HCT116 (cell line): Measurements from ENCODE around the gene HMGB4. TPM values are rescaled to one million over a fixed set of nuclear protein-coding genes. Genes with fewer than 3 reads are reported as not detected.

Experiments used
- ATAC-seq: fragments of 200-7000 bp; cut with Tn5 transposase; 2 replicates; pipeline ENCODE4 v1.9.1; 2020; ENCODE audit warnings: mild to moderate bottlenecking, moderate library complexity
- BruUV-seq: library from RNA; stranded (reverse); fragments of 400-500 nt; replicated peaks from 2 replicates; lab custom pipeline; 2021; lab: Mats Ljungman, UMichigan
- CTCF ChIA-PET: fragments of 300-600 bp; sonication (Branson Sonifier 250); formaldehyde crosslinking; loops from one replicate; lab custom pipeline; 2021; ENCODE audit warnings: antibody characterized with exemption; lab: Charles Lee
- POLR2A ChIA-PET: fragments of 300-600, 350-600 bp; sonication (Branson Sonifier 250); formaldehyde crosslinking; loops from one replicate; lab custom pipeline; 2021; ENCODE audit warnings: antibody characterized with exemption; lab: Charles Lee
- RAD21 ChIA-PET, 2 experiments: fragments of 300-600 bp; sonication (Branson Sonifier 250); formaldehyde crosslinking; loops; one replicate each; lab custom pipeline; 2023; ENCODE audit warnings: low total read pairs in 2 of 2; ENCODE audit not compliant: uncharacterized antibody in 2 of 2, unreplicated experiment in 2 of 2, low non-redundant PET in 1 of 2; lab: Charles Lee
- DNase-seq: peaks from one replicate; pipeline ENCODE4 v3.0.0-alpha.2; 2010; ENCODE audit warnings: low read depth, low spot score
- H2AFZ ChIP-seq: fragments of 200-600 bp; shearing (Covaris generic), sonication (generic); 2 replicates; pipeline ENCODE4 v1.6.1; 2017; ENCODE audit warnings: low read depth, mixed run types, mixed read lengths, antibody characterized with exemption, low read length; ENCODE audit not compliant: poor library complexity, severe bottlenecking
- H3K27ac ChIP-seq: 2 replicates; pipeline ENCODE4 v1.5.1; 2012; ENCODE audit warnings: low read depth, low read length
- H3K27me3 ChIP-seq: fragments of 200-600 bp; sonication (generic); 2 replicates; pipeline ENCODE4 v1.6.1; 2016; ENCODE audit warnings: mixed run types, low read length, mixed read lengths; ENCODE audit not compliant: insufficient read depth
- H3K36me3 ChIP-seq, 2 experiments: fragments of 200-500 bp in 1 of 2; fragments of 200-600 bp in 1 of 2; sonication (Bioruptor generic) in 1 of 2; sonication (generic) in 1 of 2; 2 replicates each; pipeline versions ENCODE4 v1.5.1 to v1.6.1; 2014 to 2016; ENCODE audit warnings: low read length in 2 of 2, inconsistent platforms in 1 of 2, mixed read lengths in 1 of 2, mixed run types in 1 of 2; ENCODE audit not compliant: insufficient read depth in 2 of 2, control insufficient read depth in 1 of 2
- H3K4me1 ChIP-seq, 2 experiments: fragments of 200-600 bp in 1 of 2; sonication (generic) in 1 of 2; 2 replicates each; pipeline versions ENCODE4 v1.5.1 to v1.6.1; 2012 to 2017; ENCODE audit warnings: low read length in 2 of 2, inconsistent platforms in 1 of 2, mild to moderate bottlenecking in 1 of 2, mixed read lengths in 1 of 2, mixed run types in 1 of 2, moderate library complexity in 1 of 2; ENCODE audit not compliant: insufficient read depth in 2 of 2, control insufficient read depth in 1 of 2
- H3K4me2 ChIP-seq: fragments of 200-600 bp; sonication (generic); 2 replicates; pipeline ENCODE4 v1.6.1; 2017; ENCODE audit warnings: mixed run types, low read length, mixed read lengths
- H3K4me3 ChIP-seq, 2 experiments: fragments of 200-600 bp in 1 of 2; sonication (generic) in 1 of 2; replicated peaks in 1 of 2; 2 replicates each; pipeline ENCODE4 v1.5.1; 2011 to 2016; ENCODE audit warnings: low read length in 2 of 2, control low read depth in 1 of 2, low read depth in 1 of 2, mild to moderate bottlenecking in 1 of 2, mixed read lengths in 1 of 2, mixed run types in 1 of 2
- H3K79me2 ChIP-seq: fragments of 200-600 bp; sonication (generic); 2 replicates; pipeline ENCODE4 v1.6.1; 2017; ENCODE audit warnings: mild to moderate bottlenecking, mixed run types, low read length, moderate library complexity, mixed read lengths; ENCODE audit not compliant: insufficient read depth
- H3K9ac ChIP-seq: fragments of 200-600 bp; sonication (generic); 2 replicates; pipeline ENCODE4 v1.6.1; 2016; ENCODE audit warnings: low read length, mixed read lengths
- H3K9me2 ChIP-seq: fragments of 200-600 bp; sonication (generic), shearing (Covaris generic); 2 replicates; pipeline ENCODE4 v1.6.1; 2017; ENCODE audit warnings: mixed run types, mild to moderate bottlenecking, moderate library complexity; ENCODE audit not compliant: insufficient read depth
- H3K9me3 ChIP-seq, 2 experiments: fragments of 200-500 bp in 1 of 2; fragments of 200-600 bp in 1 of 2; sonication (Bioruptor generic) in 1 of 2; sonication (generic) in 1 of 2; 2 replicates each; pipeline ENCODE4 v1.6.1; 2014 to 2017; ENCODE audit warnings: low read length in 2 of 2, mixed read lengths in 2 of 2, inconsistent platforms in 1 of 2, low read depth in 1 of 2, mild to moderate bottlenecking in 1 of 2, mixed run types in 1 of 2, moderate library complexity in 1 of 2; ENCODE audit not compliant: control insufficient read depth in 1 of 2, insufficient read depth in 1 of 2
- H4K20me1 ChIP-seq: fragments of 200-600 bp; sonication (generic), shearing (Covaris generic); 2 replicates; pipeline ENCODE4 v1.6.1; 2017; ENCODE audit warnings: mixed run types, mild to moderate bottlenecking, moderate library complexity; ENCODE audit not compliant: insufficient read depth
- ATF3 ChIP-seq: IDR thresholded peaks from 2 replicates; pipeline ENCODE4 v1.6.1; 2012
- CEBPB ChIP-seq: IDR thresholded peaks from 2 replicates; pipeline ENCODE4 v1.6.1; 2012; ENCODE audit warnings: low read depth
- CTCF ChIP-seq, 3 experiments: fragments of 200-600 bp in 1 of 3; sonication (generic) in 1 of 3; IDR thresholded peaks in 2 of 3; conservative IDR thresholded peaks in 1 of 3; 2 replicates each; pipeline ENCODE4 v1.5.1; 2012 to 2017; ENCODE audit warnings: low read depth in 2 of 3, low read length in 2 of 3, antibody characterized with exemption in 1 of 3, borderline replicate concordance in 1 of 3, control low read depth in 1 of 3, mild to moderate bottlenecking in 1 of 3, mixed read lengths in 1 of 3, mixed run types in 1 of 3, moderate library complexity in 1 of 3; ENCODE audit not compliant: insufficient read depth in 1 of 3
- FOSL1 ChIP-seq: IDR thresholded peaks from 2 replicates; pipeline ENCODE4 v1.6.1; 2012; ENCODE audit warnings: low read depth
- JUND ChIP-seq: IDR thresholded peaks from 2 replicates; pipeline ENCODE4 v1.6.1; 2012
- RAD21 ChIP-seq: IDR thresholded peaks from 2 replicates; pipeline ENCODE4 v1.6.1; 2012; ENCODE audit warnings: low read depth, mild to moderate bottlenecking
- REST ChIP-seq: IDR thresholded peaks from 2 replicates; pipeline ENCODE4 v1.6.1; 2012; ENCODE audit warnings: low read depth
- SIN3A ChIP-seq: IDR thresholded peaks from 2 replicates; pipeline ENCODE4 v1.6.1; 2012; ENCODE audit warnings: low read depth
- ZNF274 ChIP-seq: fragments of 200-500 bp; sonication (Bioruptor generic); IDR thresholded peaks from 2 replicates; pipeline ENCODE4 v1.6.1; 2014; ENCODE audit warnings: mild to moderate bottlenecking, low read depth, low read length, inconsistent platforms
- intact Hi-C: fragments of 100-400 bp; cut with micrococcal nuclease; formaldehyde crosslinking; loops from 2 replicates; pipeline ENCODE4 v1.10.0; 2022
- total RNA-seq: library from RNA; stranded (reverse); gene quantifications from one replicate; pipeline ENCODE4 v1.2.1, GENCODE V29; 2021; ENCODE audit not compliant: unreplicated experiment

HMGB4 gene
- total RNA-seq, 1 experiment from 2014 or later: not detected

GRCh38 chr1:33866281-33866680 lies 2.4 kb downstream of the HMGB4 start:
- ATAC-seq (no peak), DNase-seq (no peak)
- Histone ChIP-seq H3K4me3 (no peak overlapping the region), H3K9ac (no peak overlapping the region), H3K79me2 (no peaks in the 10 kb centered on the region), H3K36me3 (no peaks in the 10 kb centered on the region), H3K4me2 (no peak overlapping the region), H3K27me3 (peaks cover 19% of the 10 kb centered on the region; the same call in 1 of the 2 replicates), H2AFZ (no peak overlapping the region), H3K4me1 (no peaks in the 10 kb centered on the region), H3K27ac (no peak overlapping the region), H3K9me2 (no peaks in the 10 kb centered on the region), H3K9me3 (no peaks in the 10 kb centered on the region), H4K20me1 (no peaks in the 10 kb centered on the region)
- CTCF ChIA-PET: no interaction called here
- no peak for TF ChIP-seq CEBPB
- no peak for TF ChIP-seq SIN3A
- no peak for TF ChIP-seq ZNF274
- no peak for TF ChIP-seq ATF3
- TF ChIP-seq RAD21: no peak
- no peak for TF ChIP-seq FOSL1
- TF ChIP-seq JUND: no peak
- TF ChIP-seq REST: no peak
- no peak for TF ChIP-seq CTCF (IDR thresholded peaks at IDR 0.05 in 2 of 3, conservative IDR thresholded peaks at IDR 0.05 in 1 of 3; ENCODE audit: borderline replicate concordance in 1 of 3, insufficient read depth in 1 of 3, low read depth in 2 of 3, low read length in 2 of 3)
- RAD21 ChIA-PET: no interaction called here
- no TSS peak for BruUV-seq
- POLR2A ChIA-PET: no interaction called here
- intact Hi-C loops: no loop called here
